GM19193 (cell line): Measurements from ENCODE around the gene NUDC.

Experiments
- POLR2A ChIP-seq: IDR thresholded peaks from 4 replicates; pipeline ENCODE4 v1.6.1; 2011; ENCODE audit not compliant: insufficient read depth, insufficient read length; ENCODE audit errors: extremely low read depth

The NUDC gene

DNA sequence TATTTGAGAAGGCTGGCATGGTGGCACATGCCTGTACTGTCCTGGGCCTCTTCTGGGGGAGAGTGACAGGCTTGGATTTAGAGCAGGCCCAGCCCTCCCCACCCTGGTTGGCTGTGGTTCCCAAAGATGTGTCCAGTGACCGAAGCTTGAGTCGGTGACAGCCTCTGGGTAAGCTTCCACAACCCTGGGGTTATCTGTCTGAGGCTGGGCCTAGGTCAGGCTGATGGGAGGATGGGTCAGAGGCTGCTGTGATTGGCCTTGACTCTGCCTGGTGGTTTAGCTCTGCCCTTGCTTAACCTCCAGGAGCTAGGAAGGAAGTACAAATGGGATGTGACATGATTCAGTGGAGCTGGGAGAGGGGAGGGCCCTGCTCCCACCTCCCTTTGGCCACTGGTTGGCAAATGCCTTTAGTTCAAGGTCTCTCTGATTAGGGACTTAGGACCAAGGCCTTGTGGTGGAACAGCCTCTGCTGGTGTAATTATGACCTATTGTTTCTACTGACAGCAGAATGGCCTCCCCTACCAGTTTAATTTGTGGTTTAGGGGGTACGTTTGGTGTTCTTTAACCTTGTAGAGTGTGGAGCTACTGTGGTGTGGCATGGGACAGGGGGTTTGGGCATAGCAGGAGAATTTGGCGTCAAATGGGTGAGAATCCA lies 16.6 kb downstream of the NUDC start:
- no peak for TF ChIP-seq POLR2A

DNA sequence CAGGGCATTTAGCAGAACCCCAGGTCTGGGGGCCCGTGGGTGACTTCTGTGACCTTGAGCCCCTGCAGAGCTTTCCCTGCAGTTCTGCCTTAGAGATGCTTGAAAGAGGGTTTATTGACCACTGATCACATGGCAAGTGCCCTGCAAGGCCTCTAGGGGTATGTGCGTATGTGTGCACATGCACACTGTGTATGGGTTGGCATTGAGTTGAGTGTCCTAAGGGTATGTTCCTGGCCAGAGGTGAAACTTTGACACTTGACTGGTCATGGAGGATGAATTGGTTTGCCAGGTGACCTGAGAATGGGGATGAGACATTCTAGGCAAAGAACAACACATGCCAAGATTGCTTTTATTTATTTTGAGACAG lies 17.1 kb downstream of the NUDC start:
- no peak for TF ChIP-seq POLR2A

DNA sequence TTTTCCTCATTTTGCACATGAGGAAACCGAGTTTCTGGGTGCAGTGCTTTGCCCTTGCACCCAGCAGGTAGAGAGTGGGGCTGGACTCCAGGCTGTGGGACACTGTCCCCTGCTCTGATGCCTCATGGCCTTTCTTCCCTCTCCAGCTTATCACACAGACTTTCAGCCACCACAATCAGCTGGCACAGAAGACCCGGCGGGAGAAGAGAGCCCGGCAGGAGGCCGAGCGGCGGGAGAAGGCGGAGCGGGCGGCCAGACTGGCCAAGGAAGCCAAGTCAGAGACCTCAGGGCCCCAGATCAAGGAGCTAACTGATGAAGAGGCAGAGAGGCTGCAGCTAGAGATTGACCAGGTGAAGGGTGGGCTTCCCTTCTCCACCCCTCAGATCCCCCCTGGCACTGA lies 19.8 kb downstream of the NUDC start:
- no peak for TF ChIP-seq POLR2A

DNA sequence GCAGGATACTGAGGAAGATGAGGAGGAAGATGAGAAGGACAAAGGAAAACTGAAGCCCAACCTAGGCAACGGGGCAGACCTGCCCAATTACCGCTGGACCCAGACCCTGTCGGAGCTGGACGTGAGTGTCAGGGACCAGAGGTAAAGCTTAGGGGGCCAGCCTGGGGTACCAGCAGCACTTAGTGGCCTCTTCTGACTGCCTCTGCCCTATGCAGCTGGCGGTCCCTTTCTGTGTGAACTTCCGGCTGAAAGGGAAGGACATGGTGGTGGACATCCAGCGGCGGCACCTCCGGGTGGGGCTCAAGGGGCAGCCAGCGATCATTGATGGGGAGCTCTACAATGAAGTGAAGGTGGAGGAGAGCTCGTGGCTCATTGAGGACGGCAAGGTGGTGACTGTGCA lies 21.1 kb downstream of the NUDC start:
- no peak for TF ChIP-seq POLR2A

DNA sequence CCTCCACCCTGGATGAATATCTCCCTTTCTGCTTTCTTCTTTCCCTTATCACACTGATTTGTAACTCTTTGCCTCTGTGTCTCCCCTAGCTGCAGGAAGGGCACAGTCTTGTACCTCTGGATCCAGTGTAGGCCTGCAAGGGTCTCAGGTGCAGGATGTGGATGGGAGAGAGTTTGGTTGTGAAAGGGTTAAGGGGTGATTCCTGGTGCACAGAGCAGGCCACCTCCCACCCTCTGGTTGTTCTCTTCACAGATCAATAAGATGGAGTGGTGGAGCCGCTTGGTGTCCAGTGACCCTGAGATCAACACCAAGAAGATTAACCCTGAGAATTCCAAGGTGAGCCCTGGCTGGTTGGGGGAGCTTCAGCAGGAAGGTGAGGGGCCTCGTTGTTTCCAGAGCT lies 23.6 kb downstream of the NUDC start:
- TF ChIP-seq POLR2A = no peak

DNA sequence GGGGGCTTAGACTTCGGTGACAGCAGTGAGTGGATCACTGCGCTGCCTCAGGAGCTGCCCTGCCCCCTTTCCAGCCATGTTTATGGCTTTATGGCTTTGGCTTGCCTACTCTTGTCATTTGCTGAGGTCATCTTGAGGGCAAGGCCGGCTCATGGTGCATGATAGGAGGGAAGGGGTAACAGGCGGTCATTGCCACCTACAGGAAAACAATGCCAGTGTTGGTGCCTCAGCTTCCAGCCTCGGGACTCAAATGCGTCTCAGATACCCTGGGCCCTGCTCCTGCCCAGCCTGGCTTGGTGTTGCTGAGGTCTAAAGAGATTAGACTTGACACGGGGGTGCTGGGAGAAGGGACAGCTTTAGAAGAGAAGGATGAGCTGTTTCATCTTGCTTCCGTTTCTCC lies 24.2 kb downstream of the NUDC start:
- no peak for TF ChIP-seq POLR2A

DNA sequence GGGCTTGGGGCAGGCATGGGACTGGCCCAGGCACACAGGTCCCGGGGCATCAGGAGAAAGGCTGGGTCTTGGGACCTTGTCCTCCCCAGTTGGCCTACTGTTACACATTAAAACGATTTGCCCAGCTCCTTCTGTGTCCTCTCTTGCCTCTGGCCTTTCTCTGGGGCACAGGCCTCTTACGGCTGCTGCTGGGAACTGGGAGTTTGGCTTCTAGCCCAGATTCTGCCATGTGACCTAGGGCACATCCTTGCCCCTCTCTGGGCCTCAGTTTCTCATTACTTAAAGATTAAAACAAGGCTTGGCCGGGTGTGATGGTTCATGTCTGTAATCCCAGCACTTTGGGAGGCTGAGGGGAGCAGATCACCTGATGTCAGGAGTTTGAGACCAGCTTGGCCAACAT lies 24.7 kb downstream of the NUDC start:
- no peak for TF ChIP-seq POLR2A

DNA sequence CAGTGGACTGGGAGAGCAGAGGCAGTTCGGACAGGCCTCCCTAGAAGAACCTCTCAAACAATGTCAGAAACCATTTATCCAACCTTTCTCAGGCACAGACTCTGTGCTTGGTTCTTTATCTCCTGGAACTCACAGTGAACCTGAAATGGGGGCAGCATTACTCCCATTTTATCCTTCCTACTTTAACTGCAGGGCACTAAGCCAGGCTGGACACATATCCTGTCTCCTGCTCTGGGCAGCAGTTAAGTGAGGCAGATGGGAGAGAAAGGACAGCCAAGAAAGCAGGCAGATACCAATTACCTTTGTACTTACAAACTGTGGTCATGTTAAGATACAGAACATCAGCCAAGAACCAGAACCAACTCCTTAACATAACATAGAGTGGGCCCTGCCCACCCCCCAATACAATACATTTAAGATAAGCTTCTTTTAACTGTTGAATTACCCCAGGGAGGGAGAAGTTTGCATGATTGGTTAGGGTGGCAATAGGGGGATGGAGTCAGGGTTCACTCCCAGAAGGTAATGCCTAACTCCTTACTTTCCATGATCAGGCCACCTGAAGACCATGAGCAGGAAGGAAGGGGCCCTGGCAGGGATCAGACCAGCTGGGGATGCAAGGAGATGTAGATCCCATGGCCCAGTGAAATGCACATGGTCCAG lies 27.9 kb downstream of the NUDC start:
- no peak for TF ChIP-seq POLR2A

DNA sequence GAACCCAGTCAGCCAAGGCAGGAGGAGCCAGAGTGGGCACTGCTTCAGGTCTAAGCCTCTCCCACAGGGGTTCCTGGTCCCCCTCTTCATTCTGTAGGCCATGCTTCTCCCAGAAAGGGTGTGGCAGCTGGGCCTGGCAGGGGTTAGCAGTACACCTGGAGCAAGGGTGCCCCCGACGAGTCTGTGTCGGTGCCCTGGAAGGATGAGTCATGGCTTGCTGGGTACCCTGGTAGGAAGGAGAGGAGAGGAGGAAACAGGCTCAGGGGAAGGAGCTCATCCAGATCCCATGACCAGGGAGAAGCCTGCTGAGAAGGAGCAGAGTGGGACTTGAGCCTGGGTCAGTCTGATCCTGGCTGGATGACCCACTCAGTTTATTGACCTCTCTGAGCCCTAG lies 28.4 kb downstream of the NUDC start:
- TF ChIP-seq POLR2A = no peak

DNA sequence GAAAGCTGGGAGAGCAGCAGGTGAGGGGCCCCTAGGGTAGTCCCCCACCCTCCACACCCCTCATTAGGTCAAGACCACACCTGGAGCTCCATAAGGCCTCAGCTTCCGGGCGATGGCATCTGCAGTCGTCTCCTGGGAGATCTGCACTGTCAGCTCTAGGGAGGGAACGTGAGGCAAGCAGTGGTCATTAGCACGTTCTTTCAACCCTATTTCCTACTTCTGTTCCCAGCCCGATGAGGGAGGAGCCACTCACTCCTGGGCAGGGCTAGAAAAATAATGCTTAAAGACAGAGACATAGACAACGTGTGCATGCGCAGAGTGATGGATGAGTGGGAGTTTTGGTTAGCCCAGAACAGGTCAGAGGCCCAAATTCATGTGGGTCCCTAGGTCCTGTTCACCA lies 29.1 kb downstream of the NUDC start:
- no peak for TF ChIP-seq POLR2A

DNA sequence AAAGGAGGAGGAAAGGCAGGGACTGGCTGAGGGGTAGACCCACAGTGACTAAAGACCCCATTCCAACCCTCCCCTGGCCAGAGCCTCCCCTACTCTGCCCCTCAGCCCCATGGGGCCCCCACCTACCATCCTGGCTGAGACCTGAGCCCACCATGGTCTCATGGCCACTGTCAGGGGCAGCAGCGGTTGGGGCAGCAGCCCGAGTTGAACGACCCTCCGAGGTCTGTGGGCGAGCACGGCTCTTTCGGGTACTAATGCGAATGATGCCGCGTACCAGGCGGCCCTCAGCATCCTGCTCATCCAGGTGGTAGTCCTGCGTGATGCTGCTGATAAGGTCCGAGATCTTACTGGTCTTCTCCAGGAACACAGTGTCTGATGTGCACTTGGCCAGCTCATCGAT lies 29.7 kb downstream of the NUDC start:
- no peak for TF ChIP-seq POLR2A

DNA sequence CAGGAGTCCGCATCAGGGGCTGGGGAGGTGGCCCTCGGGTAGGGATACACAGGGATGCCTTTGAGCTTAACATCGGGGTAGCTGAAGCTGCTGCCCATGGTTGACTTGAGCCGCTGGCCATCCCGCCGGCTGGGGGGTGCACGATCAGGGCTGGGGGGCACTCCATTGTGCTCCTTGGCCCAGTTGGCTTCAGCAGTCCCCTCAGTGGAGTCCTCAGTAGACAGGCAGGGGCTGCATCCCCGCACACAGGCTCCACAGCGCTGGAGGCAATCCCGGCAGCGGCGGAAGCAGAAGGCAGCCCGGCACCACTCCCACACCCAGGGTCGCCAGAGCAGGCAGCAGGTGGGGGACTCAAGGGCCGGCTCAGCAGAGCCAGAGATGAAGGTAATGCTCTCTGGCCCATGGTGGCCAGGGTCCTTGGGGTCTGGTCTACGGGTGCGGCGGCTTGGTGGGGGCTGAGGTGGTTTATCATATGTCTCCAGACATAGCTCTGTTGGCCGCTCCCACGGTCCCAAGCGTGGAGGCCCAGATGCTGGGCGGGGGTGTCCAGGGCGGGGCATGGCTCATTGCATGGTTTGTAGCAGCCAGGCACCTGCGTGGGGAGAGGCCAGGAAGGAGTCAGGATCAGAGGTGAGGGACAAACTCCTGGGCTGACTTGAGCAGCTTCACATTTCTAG lies 30.4 kb downstream of the NUDC start:
- no peak for TF ChIP-seq POLR2A

DNA sequence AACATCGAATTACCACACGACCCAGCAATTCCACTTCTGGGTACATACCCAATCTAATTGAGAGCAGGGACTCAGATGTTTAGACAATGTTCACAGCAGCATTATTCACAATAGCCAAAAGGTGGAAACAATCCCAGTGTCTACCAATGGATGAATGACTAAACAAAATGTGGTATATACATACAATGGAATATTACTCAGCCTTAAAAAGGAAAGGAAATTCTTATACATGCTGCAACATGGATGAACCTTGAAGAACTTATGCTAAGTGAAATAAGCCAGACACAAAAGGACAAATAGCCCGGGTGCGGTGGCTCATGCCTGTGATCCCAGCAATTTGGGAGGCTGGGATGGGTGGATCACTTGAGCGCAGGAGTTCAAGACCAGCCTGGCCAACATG lies 31.8 kb downstream of the NUDC start:
- no peak for TF ChIP-seq POLR2A

DNA sequence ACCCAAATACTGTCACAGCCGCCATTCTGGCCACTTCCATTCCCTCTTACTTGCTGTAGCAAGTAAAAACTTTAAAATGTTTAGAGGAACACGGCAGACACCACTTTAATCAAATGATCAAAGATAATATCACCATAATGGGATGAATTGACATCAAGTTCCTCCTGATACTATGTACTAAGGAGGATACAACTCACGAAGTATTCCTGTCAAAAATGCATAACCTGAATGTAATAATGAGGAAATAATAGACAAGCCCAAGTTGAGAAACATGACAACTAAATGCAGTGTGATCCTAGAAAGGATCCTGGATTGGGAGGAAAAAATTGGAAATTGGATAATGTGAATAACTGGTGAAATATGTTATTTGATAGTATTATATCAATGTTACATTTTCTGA lies 34.8 kb downstream of the NUDC start:
- no peak for TF ChIP-seq POLR2A

DNA sequence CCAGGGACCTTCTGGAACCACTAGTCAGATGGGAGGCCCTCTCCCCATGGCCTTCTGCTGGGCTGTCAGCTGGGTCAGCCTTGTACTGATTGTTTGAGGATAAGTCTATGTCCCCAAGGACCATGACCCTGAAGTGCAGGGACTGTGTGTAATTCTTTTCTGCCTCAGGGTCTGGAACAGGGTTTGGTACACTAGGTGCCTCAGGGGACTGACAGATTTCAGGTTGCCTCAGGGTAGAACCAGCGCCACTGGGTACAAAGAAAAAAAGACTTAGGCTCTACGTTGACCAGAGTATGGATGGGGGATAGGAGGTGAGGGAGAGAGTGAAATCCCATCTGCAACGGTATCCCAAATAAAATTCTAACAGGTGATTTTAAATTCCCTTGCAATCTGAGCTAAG lies 35.8 kb downstream of the NUDC start:
- no peak for TF ChIP-seq POLR2A

DNA sequence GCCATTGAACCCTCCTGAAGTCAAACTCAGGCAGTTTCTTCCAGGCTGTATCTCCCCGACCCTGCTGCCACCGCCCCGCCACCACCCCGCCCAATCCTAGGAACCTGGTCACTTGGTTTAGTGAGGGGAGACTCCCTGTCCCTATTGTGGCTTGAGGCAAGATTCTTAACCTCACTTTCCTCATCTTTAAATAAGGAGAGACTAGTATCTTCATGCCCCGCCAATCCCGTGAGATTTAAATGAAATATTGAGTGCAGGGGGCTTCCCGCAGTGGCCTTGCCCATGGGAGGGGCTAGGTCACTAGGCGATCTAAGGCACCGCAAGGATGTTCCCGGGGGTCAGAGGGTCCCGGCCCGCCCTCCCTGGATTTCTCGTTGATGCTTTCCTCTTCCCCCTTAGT lies 37.7 kb downstream of the NUDC start:
- TF ChIP-seq POLR2A = no peak
